Glutamatergic neuron (in vitro differentiated cells): ENCODE results near the gene PCSK1. TPM values are rescaled to one million over a fixed set of nuclear protein-coding genes. Genes with fewer than 3 reads are reported as not detected.
A peak's percentile ranks its signal among the peaks of the same experiment; 100 is the strongest.

Experiments
- DNase-seq: peaks from one replicate; pipeline ENCODE4 v3.0.0; 2022
- H3K27ac Mint-ChIP-seq: one replicate; pipeline ENCODE4 v1.8.0; 2020; ENCODE audit warnings: mild to moderate bottlenecking, mixed read lengths, inconsistent platforms; ENCODE audit not compliant: unreplicated experiment
- H3K27me3 Mint-ChIP-seq: one replicate; pipeline ENCODE4 v1.8.0; 2020; ENCODE audit warnings: mild to moderate bottlenecking, moderate library complexity, mixed read lengths, inconsistent platforms; ENCODE audit not compliant: unreplicated experiment
- H3K36me3 Mint-ChIP-seq: one replicate; pipeline ENCODE4 v1.8.0; 2020; ENCODE audit warnings: mild to moderate bottlenecking, mixed read lengths, inconsistent platforms; ENCODE audit not compliant: unreplicated experiment
- H3K4me1 Mint-ChIP-seq: one replicate; pipeline ENCODE4 v1.8.0; 2020; ENCODE audit warnings: mild to moderate bottlenecking, low read depth, mixed read lengths, inconsistent platforms; ENCODE audit not compliant: unreplicated experiment
- H3K4me3 Mint-ChIP-seq: one replicate; pipeline ENCODE4 v1.8.0; 2020; ENCODE audit warnings: mild to moderate bottlenecking, mixed read lengths, inconsistent platforms; ENCODE audit not compliant: unreplicated experiment
- H3K9me3 Mint-ChIP-seq: one replicate; pipeline ENCODE4 v1.8.0; 2020; ENCODE audit warnings: mild to moderate bottlenecking, moderate library complexity, mixed read lengths, inconsistent platforms; ENCODE audit not compliant: unreplicated experiment
- CTCF ChIP-seq: fragments of 200-600 bp; sonication (generic); IDR thresholded peaks from one replicate; pipeline ENCODE4 v1.5.0; 2021; ENCODE audit not compliant: partially characterized antibody, unreplicated experiment
- long read RNA-seq: library from polyadenylated mRNA; unstranded; transcript quantifications from one replicate; pipeline ENCODE4 v2.0.0, GENCODE V29; 2020; ENCODE audit not compliant: unreplicated experiment
- total RNA-seq: library from RNA; stranded (reverse); fragmentation: NEBNext Ultra II Directional; extraction: Animal tissue kit (Norgen Biotek cat#: 25700); gene quantifications from one replicate; pipeline ENCODE4 v1.2.1, GENCODE V29; 2021; ENCODE audit not compliant: unreplicated experiment

The PCSK1 gene
- total RNA-seq = 11.6 TPM
- long read RNA-seq, full-length matches to known transcripts = 2 of 2 reads
- long read RNA-seq, partial matches to known transcripts = 0 of 2 reads
- long read RNA-seq, other reads (novel, unspliced or antisense) = 0 of 2 reads

GRCh38 chr5:96433066-96433447 lies at the start of gene PCSK1:
TSS of gene PCSK1 (minus strand) at chr5:96433248. CDS start at chr5:96433042, 206 bp downstream.
- H3K27me3 Mint-ChIP-seq = peaks cover 10% of the 10 kb centered on the region
- TF ChIP-seq CTCF = no peak
- H3K36me3 Mint-ChIP-seq = no peaks in the 10 kb centered on the region
- H3K9me3 Mint-ChIP-seq = peaks cover 6% of the 10 kb centered on the region
- DNase-seq = peak; percentile 69
- peaks cover 30% of the 10 kb centered on the region for H3K4me1 Mint-ChIP-seq
- H3K4me3 Mint-ChIP-seq = peak within 1 kb of the TSS; percentile 98
- H3K27ac Mint-ChIP-seq = peak within 1 kb of the TSS; percentile 85

GRCh38 chr5:96481867-96482266 lies 48.8 kb upstream of the PCSK1 start:
- peaks cover 4% of the 10 kb centered on the region for H3K9me3 Mint-ChIP-seq
- DNase-seq = no peak
- H3K27ac Mint-ChIP-seq = no peak overlapping the region
- H3K36me3 Mint-ChIP-seq = no peaks in the 10 kb centered on the region
- no peak overlapping the region for H3K4me3 Mint-ChIP-seq
- TF ChIP-seq CTCF = no peak
- peaks cover 13% of the 10 kb centered on the region for H3K4me1 Mint-ChIP-seq
- H3K27me3 Mint-ChIP-seq = no peaks in the 10 kb centered on the region

- peaks cover 9% of the 10 kb centered on the region for H3K4me1 Mint-ChIP-seq
- TF ChIP-seq CTCF = no peak
- H3K4me3 Mint-ChIP-seq = no peak overlapping the region
- DNase-seq = no peak
- peaks cover 4% of the 10 kb centered on the region for H3K9me3 Mint-ChIP-seq
- H3K36me3 Mint-ChIP-seq = no peaks in the 10 kb centered on the region
- no peaks in the 10 kb centered on the region for H3K27me3 Mint-ChIP-seq
- no peak overlapping the region for H3K27ac Mint-ChIP-seq
Measured at GRCh38 chr5:96481009-96481786, 48.1 kb upstream of the PCSK1 start.

- DNase-seq = no peak
- Mint-ChIP-seq H3K36me3 (no peaks in the 10 kb centered on the region), H3K27me3 (no peaks in the 10 kb centered on the region), H3K4me3 (no peak overlapping the region), H3K4me1 (peaks cover 3% of the 10 kb centered on the region), H3K27ac (no peak overlapping the region), H3K9me3 (no peaks in the 10 kb centered on the region)
- no peak for TF ChIP-seq CTCF
Measured at GRCh38 chr5:96478983-96479382, 45.9 kb upstream of the PCSK1 start.

GRCh38 chr5:96476654-96477053 lies 43.6 kb upstream of the PCSK1 start:
- H3K9me3 Mint-ChIP-seq = no peaks in the 10 kb centered on the region
- DNase-seq = no peak
- H3K27me3 Mint-ChIP-seq = peaks cover 2% of the 10 kb centered on the region
- no peak overlapping the region for H3K4me3 Mint-ChIP-seq
- H3K4me1 Mint-ChIP-seq = no peaks in the 10 kb centered on the region
- no peaks in the 10 kb centered on the region for H3K36me3 Mint-ChIP-seq
- no peak overlapping the region for H3K27ac Mint-ChIP-seq
- TF ChIP-seq CTCF = no peak
